HEK293 (cell line): Measurements from ENCODE around the gene AIRE.

Source experiments
- ATF2 ChIP-seq: fragments of 450-650 bp; formaldehyde crosslinking; IDR thresholded peaks from 2 replicates; pipeline ENCODE4 v1.5.1; 2016; ENCODE audit warnings: missing biosample characterization, missing genetic modification characterization, low read depth
- TRIM28 ChIP-seq: IDR thresholded peaks from 2 replicates; pipeline ENCODE4 v1.6.1; 2011; ENCODE audit warnings: low read length, control low read depth, borderline replicate concordance
- ZFP37 ChIP-seq: fragments of 450-650 bp; formaldehyde crosslinking; IDR thresholded peaks from 2 replicates; pipeline ENCODE4 v1.5.1; 2016; ENCODE audit warnings: missing biosample characterization, missing genetic modification characterization
- ZNF785 ChIP-seq: fragments of 450-650 bp; formaldehyde crosslinking; IDR thresholded peaks from 2 replicates; pipeline ENCODE4 v1.5.1; 2016; ENCODE audit warnings: missing biosample characterization, missing genetic modification characterization
- ZSCAN16 ChIP-seq: fragments of 450-650 bp; formaldehyde crosslinking; IDR thresholded peaks from 2 replicates; pipeline ENCODE4 v1.5.1; 2016; ENCODE audit warnings: missing biosample characterization, missing genetic modification characterization

- TF ChIP-seq ATF2 (tag by site-specific recombination) (no peak), ZNF785 (tag by site-specific recombination) (no peak), TRIM28 (no peak), ZSCAN16 (tag by site-specific recombination) (no peak), ZFP37 (tag by site-specific recombination) (no peak)
These were observed 14.0 kb downstream of the AIRE start, which contains the start of gene PFKL for GRCh38 chr21:44299458-44300261.
